T-helper 1 cell (primary cell): ENCODE measurements around the gene SVOPL.

Experiments used
- DNase-seq, 5 donors: peaks; one replicate each; pipeline ENCODE4 v3.0.0-alpha.2; 2012 to 2020

Gene SVOPL

GRCh38 chr7:138603549-138604318 is 97.4 kb downstream of the SVOPL start:
- no peak for DNase-seq

- no peak for DNase-seq
These were observed 98.7 kb downstream of the SVOPL start for GRCh38 chr7:138602451-138602850.

- DNase-seq, result no peak
These were observed 105.7 kb downstream of the SVOPL start for GRCh38 chr7:138595454-138595853.

GRCh38 chr7:138590154-138590553 is 111.0 kb downstream of the SVOPL start:
- DNase-seq, result no peak

GRCh38 chr7:138588986-138589385 is 112.2 kb downstream of the SVOPL start:
- DNase-seq, result no peak

- no peak for DNase-seq
These were observed 113.7 kb downstream of the SVOPL start for GRCh38 chr7:138587485-138587884.

- DNase-seq, result no peak
These were observed 115.7 kb downstream of the SVOPL start for GRCh38 chr7:138585283-138585993.

- no peak for DNase-seq
These were observed 116.5 kb downstream of the SVOPL start for GRCh38 chr7:138584696-138585095.

GRCh38 chr7:138584283-138584682 is 116.9 kb downstream of the SVOPL start:
- DNase-seq, result no peak

GRCh38 chr7:138581065-138581464 is 120.1 kb downstream of the SVOPL start:
- DNase-seq, result no peak

GRCh38 chr7:138579671-138580070 is 121.5 kb downstream of the SVOPL start:
- no peak for DNase-seq

GRCh38 chr7:138579136-138579535 is 122.0 kb downstream of the SVOPL start:
- DNase-seq, result no peak

- no peak for DNase-seq
These were observed 125.2 kb downstream of the SVOPL start for GRCh38 chr7:138575897-138576428.

GRCh38 chr7:138573741-138574140 is 127.4 kb downstream of the SVOPL start:
- DNase-seq, result no peak

- DNase-seq, result no peak
These were observed 130.4 kb downstream of the SVOPL start for GRCh38 chr7:138570715-138571114.

- no peak for DNase-seq
These were observed 131.7 kb downstream of the SVOPL start for GRCh38 chr7:138569418-138569817.

GRCh38 chr7:138568655-138569054 is 132.5 kb downstream of the SVOPL start:
- no peak for DNase-seq

- no peak for DNase-seq
These were observed 135.6 kb downstream of the SVOPL start for GRCh38 chr7:138565451-138566114.

- DNase-seq, result no peak
These were observed 136.1 kb downstream of the SVOPL start for GRCh38 chr7:138565071-138565450.

- DNase-seq, result no peak
These were observed 136.8 kb downstream of the SVOPL start for GRCh38 chr7:138564365-138564764.

- no peak for DNase-seq
These were observed 137.4 kb downstream of the SVOPL start for GRCh38 chr7:138563808-138564207.

- no peak for DNase-seq
These were observed 141.7 kb downstream of the SVOPL start for GRCh38 chr7:138559448-138559847.

GRCh38 chr7:138556771-138557484 is 144.2 kb downstream of the SVOPL start:
- DNase-seq, result no peak
